ENCODE results near the gene SIVA1. TPM values are rescaled to one million over a fixed set of nuclear protein-coding genes. Genes with fewer than 3 reads are reported as not detected.
A peak's percentile ranks its signal among the peaks of the same experiment; 100 is the strongest.

SIVA1 gene
- total and polyA plus RNA-seq, 9 of the 15 experiments (the other 6 are each of a cell fraction or from before 2014, with no cell fraction given) = 4.2 to 186 (median 54.2) TPM

DNA sequence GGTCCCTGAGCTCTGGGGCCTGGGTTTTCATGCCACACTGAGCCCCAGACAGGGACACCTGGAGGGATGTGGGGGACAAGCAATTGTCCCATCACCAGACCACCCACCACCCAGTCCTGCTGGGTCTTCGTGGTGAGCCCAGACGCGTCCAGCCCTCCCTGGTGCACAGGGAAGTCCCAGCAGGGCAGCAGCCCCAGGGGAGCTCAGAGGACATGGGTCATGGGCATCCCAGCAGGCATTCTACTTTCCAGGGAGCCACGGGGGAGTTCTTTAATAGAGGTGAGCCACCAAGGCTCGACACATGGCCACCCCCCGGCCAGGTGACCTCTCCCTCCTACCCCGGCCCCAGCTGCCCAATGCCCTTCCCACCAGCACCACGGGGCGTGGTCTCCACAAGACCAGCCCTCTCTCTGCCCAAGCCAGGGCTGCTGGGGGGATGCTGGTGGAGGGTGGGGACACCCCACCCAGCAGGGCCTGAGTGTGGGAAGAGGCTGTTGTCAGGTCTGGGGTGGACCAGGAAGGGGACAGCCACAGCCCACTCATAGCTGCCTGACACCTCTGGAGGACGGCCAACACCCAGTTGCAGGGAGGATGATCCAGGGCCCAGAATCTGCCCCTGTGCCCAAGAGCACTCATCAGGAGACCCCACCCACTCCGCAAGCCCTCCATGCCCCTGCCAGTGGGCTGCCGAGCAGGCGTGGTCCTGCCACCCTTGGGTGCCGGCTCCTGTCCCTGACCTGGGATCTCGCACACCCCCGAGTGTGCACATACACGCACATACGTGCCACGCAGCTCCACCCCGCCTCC is 28.5 kb downstream of the SIVA1 start:
- H3K27me3 ChIP-seq (ENCODE audit: control insufficient read depth in 2 of 2, insufficient read depth in 2 of 2, low read length in 2 of 2) = no peaks in the 10 kb centered on the region
- BruUV-seq (replicated peaks) = no TSS peak
- CTCF ChIA-PET (ENCODE audit: low intra/inter-chr PET ratio) = no interaction called here
- no peak for FAIRE-seq
- no peak for DNase-seq (ENCODE audit: extremely low read depth in 1 of 4, low spot score in 3 of 4)
- ATAC-seq = no peak
- no peak overlapping the region for H3K9ac ChIP-seq (ENCODE audit: insufficient read depth in 1 of 2, low read depth in 2 of 2, low read length in 2 of 2)
- H3K4me1 ChIP-seq (replicated peaks in 1 of 2; ENCODE audit: control insufficient read depth in 2 of 2, insufficient read depth in 2 of 2, low read length in 2 of 2) = peaks cover 0 to 46% of the 10 kb centered on the region in 2 experiments; a peak in 2 of 5 replicates
- H3K36me3 ChIP-seq (ENCODE audit: control insufficient read depth, insufficient read depth, low read length) = peaks cover 37% of the 10 kb centered on the region; the same call in 1 of the 3 replicates
- 90% methylated on average over 5 of the region's 20 CpGs for WGBS (ENCODE audit: insufficient coverage, low coverage, missing lambda C conversion rate)
- no peak overlapping the region for H3K27ac ChIP-seq (ENCODE audit: extremely low read depth, low read depth, low read length)
- TF ChIP-seq, protein P1, sequence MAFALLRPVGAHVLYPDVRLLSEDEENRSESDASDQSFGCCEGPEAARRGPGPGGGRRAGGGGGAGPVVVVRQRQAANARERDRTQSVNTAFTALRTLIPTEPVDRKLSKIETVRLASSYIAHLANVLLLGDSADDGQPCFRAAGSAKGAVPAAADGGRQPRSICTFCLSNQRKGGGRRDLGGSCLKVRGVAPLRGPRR (CRISPR knock-in tag; IDR thresholded peaks at IDR 0.05) = no peak
- TF ChIP-seq ZNF175 (CRISPR knock-in tag; IDR thresholded peaks at IDR 0.05; ENCODE audit: low read depth) = no peak
- no peak overlapping the region for H3K4me2 ChIP-seq (ENCODE audit: insufficient read depth, low read length)
- H3K9me1 ChIP-seq (ENCODE audit: control insufficient read depth, insufficient read depth, low read length) = no peaks in the 10 kb centered on the region
- H3K79me2 ChIP-seq (ENCODE audit: control insufficient read depth, insufficient read depth, low read length) = no peaks in the 10 kb centered on the region
- POLR2A ChIA-PET = no interaction called here
- no peaks in the 10 kb centered on the region for H3K9me3 ChIP-seq (replicated peaks; ENCODE audit: control insufficient read depth, insufficient read depth, low read depth, low read length)
- H4K20me1 ChIP-seq (replicated peaks; ENCODE audit: control insufficient read depth, insufficient read depth, low read length) = no peaks in the 10 kb centered on the region; the same call in 1 of the 2 replicates
- no peak overlapping the region for H2AFZ ChIP-seq (ENCODE audit: low read depth, low read length)
- no peak overlapping the region for H3K4me3 ChIP-seq
- in situ Hi-C loops (cut with MboI) = no loop called here
- intact Hi-C loops (cut with micrococcal nuclease) = no loop called here

DNA sequence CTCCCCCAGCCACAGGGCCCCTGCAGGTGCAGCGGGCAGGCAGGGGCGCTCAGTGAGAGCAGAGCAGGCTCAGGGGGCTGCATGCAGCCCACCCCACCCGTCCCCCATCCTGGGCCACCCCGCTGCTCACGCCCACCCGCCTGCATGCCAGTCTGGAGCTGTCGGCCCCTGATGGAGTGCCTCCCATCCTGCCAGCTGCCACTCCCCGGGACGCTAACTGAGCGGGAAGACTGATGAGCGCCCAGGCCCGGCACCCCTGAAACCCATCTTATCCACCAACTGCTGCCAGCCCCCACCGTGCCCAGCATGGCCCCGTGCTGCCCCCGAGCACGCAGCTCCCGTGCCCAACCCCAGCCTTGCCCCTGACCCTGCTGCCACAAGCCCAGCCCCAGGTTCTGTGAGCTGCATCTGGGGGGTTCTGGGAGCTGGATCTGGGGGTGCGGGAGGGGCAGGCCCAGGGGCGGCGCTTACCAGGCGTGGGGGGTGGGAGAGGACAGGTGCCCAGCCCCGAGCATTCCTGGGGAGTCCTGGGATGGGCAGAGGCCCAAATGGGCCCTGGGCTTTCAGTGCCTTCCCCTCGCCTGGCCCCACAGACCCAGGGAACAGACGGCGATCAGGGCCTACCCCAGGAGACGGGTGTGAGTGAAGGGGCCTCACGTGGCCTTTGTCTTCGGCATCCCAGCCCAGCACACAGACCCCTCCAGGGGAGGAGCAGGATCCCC is 29.3 kb downstream of the SIVA1 start:
- Histone ChIP-seq H4K20me1 (replicated peaks; ENCODE audit: control insufficient read depth, insufficient read depth, low read length) (no peaks in the 10 kb centered on the region; the same call in 1 of the 2 replicates), H3K27ac (ENCODE audit: extremely low read depth, low read depth, low read length) (no peak overlapping the region), H3K9me3 (replicated peaks; ENCODE audit: control insufficient read depth, insufficient read depth, low read depth, low read length) (no peaks in the 10 kb centered on the region), H3K27me3 (ENCODE audit: control insufficient read depth in 2 of 2, insufficient read depth in 2 of 2, low read length in 2 of 2) (no peaks in the 10 kb centered on the region), H3K9me1 (ENCODE audit: control insufficient read depth, insufficient read depth, low read length) (no peaks in the 10 kb centered on the region), H3K36me3 (ENCODE audit: control insufficient read depth, insufficient read depth, low read length) (peaks cover 29% of the 10 kb centered on the region; the same call in 1 of the 3 replicates), H3K9ac (ENCODE audit: insufficient read depth in 1 of 2, low read depth in 2 of 2, low read length in 2 of 2) (no peak overlapping the region), H3K4me2 (ENCODE audit: insufficient read depth, low read length) (no peak overlapping the region), H2AFZ (ENCODE audit: low read depth, low read length) (no peak overlapping the region), H3K4me3 (no peak overlapping the region), H3K4me1 (replicated peaks in 1 of 2; ENCODE audit: control insufficient read depth in 2 of 2, insufficient read depth in 2 of 2, low read length in 2 of 2) (peaks cover 0 to 40% of the 10 kb centered on the region in 2 experiments; a peak in 2 of 5 replicates), H3K79me2 (ENCODE audit: control insufficient read depth, insufficient read depth, low read length) (no peaks in the 10 kb centered on the region)
- FAIRE-seq = no peak
- in situ Hi-C loops (cut with MboI) (no loop called here), intact Hi-C loops (cut with micrococcal nuclease) (no loop called here)
- ATAC-seq = no peak
- WGBS (ENCODE audit: insufficient coverage, low coverage, missing lambda C conversion rate) = 71% methylated on average over 4 of the region's 28 CpGs
- ChIA-PET CTCF (ENCODE audit: low intra/inter-chr PET ratio) (no interaction called here), POLR2A (no interaction called here)
- TF ChIP-seq NRF1 (conservative IDR thresholded peaks at IDR 0.05 in 1 of 2, IDR thresholded peaks at IDR 0.05 in 1 of 2) (no peak), POLR2G (IDR thresholded peaks at IDR 0.05; ENCODE audit: low read depth, low read length) (peak; percentile 39; the same call in 1 of the 2 replicates), OTX1 (CRISPR knock-in tag; IDR thresholded peaks at IDR 0.05) (no peak), ZNF217 (CRISPR knock-in tag; IDR thresholded peaks at IDR 0.05) (no peak)
- TF ChIP-seq, protein P2, sequence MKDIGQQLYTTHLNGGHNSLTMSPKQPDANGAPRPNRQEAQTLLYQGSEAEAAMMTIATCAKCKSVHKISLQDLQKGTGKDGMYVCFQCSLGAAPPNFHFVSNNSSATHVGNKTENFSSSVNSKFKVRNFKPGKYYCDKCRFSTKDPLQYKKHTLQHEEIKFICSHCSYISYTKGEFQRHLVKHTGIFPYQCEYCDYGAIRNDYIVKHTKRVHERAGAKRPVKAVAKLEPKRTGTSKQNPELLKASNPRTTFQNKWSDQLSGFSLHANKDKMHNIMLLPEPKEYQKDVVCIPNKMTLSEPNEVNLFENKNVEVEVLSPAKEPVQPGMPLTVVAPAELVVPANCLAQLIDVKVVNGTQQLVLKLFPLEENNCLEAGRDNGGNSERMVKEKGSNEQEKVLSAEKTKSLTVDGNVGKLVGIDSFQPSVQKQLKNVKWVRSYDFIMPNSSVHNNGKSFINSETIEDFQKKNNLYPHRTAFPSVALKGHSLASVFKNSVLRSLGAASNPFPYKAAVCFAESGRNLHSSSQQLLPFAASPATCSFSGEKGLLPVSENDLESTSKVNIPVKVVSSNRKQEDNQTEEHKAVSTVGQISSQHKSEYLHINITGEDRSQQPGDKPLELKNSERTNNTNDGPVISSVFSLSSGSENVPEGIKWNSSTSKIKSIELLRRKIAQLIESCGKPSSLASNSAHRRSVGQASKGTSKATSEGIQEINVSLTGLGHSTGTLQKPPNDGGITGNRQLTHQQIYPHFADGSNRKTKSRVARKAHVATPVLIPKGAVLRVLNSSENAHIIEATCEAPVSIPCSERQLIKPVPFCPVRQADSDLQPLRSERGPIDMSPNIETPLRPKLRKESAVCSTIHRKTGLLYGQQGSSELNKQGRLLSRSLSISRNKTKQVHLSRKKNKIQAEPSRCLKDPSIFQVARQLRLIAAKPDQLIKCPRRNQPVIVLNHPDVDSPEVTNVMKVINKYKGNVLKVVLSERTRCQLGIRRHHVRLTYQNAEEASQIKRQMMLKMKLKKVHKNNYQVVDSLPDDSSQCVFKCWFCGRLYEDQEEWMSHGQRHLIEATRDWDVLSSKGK (CRISPR knock-in tag; IDR thresholded peaks at IDR 0.05) = no peak
- TF ChIP-seq, protein P3, sequence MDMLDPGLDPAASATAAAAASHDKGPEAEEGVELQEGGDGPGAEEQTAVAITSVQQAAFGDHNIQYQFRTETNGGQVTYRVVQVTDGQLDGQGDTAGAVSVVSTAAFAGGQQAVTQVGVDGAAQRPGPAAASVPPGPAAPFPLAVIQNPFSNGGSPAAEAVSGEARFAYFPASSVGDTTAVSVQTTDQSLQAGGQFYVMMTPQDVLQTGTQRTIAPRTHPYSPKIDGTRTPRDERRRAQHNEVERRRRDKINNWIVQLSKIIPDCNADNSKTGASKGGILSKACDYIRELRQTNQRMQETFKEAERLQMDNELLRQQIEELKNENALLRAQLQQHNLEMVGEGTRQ (CRISPR knock-in tag; IDR thresholded peaks at IDR 0.05) = no peak
- no peak for DNase-seq (ENCODE audit: extremely low read depth in 1 of 4, low spot score in 3 of 4)
- no TSS peak for BruUV-seq (replicated peaks)

All from K562 (cell line).